Activated CD4-positive, CD25-positive, alpha-beta regulatory T cell (primary cell): ENCODE results near the gene RIPOR3.
"Not testable (repeated sequence)": the region's sequence is repeated elsewhere in the genome, so short reads cannot be mapped to it uniquely, and the experiment has no call there.

ENCODE experiments used
- DNase-seq, 4 experiments: peaks; one replicate each; lab custom pipeline; 2025; lab: John Stamatoyannopoulos, UW

Gene RIPOR3

DNA sequence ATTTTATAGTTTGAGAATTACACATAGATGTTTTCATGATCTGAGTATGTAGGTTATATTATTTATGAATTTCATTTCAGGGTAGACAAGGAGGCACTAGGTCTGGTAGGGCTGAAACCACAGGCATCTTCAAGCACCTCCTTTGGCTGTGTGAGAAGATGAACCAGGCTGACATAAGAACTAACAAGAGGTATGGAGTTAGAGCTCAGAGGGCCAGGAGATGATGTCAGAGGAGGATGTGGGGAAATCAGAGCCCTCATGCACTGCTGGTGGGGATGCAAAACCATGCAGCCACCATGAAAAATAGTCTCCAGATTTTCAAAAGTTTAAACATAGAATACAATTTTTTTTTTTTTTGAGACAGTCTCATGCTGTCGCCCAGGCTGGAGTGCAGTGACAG lies 13.6 kb upstream of the RIPOR3 start:
- no peak for DNase-seq

DNA sequence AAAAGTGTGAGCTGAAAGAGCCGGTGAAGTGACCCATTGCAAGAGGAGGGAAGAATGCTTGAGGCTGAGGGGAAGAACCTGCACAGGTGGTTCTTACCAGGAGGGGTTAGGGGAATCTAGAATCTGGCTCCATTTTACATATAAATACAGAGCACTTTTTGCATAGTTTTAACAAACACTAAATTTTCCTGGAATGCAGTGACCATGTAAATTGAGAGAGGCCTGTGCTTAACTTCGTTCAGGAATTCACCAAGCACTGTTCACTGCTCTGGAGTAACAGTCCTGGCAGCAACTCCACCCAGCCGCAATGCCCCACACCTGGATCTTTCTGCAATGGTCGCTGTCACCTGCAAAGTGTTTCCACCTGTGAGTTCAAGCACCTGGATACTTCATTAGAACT lies 13.2 kb upstream of the RIPOR3 start:
- no peak for DNase-seq

DNA sequence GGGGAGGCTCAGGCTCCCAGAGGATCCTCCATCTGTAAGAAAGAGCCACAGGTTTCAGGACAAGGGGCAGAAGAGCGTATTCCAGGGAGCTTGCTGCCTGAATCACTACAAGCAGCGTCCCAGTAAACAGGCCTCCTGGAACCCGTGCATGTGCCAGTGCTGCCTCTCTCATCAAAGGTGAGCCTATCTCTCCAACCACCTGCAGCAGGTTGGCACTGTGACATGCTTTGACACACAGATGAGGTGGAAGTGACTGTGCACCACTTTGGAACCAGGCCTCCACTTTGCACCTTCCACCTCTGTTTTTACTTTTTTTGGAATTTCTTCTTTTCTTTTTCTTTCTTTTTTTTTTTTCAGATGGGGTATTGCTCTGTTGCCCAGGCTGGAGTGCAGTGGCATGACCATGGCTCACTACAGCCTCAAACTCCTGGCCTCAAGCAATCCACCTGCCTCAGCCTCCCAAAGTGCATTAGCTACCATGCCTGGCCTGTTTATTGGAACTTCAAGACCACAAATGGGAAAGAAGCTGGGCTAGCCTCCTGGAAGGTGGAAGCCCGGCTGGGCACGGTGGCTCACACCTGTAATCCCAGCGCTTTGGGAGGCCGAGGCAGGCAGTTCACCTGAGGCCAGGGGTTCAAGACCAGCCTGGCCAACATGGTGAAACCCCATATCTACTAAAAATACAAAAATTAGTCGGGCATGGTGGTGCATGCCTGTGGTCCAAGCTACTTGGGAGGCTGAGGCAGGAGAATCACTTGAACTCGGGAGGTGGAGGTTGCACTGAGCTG lies 12.5 kb upstream of the RIPOR3 start:
- DNase-seq, result not testable (repeated sequence)

DNA sequence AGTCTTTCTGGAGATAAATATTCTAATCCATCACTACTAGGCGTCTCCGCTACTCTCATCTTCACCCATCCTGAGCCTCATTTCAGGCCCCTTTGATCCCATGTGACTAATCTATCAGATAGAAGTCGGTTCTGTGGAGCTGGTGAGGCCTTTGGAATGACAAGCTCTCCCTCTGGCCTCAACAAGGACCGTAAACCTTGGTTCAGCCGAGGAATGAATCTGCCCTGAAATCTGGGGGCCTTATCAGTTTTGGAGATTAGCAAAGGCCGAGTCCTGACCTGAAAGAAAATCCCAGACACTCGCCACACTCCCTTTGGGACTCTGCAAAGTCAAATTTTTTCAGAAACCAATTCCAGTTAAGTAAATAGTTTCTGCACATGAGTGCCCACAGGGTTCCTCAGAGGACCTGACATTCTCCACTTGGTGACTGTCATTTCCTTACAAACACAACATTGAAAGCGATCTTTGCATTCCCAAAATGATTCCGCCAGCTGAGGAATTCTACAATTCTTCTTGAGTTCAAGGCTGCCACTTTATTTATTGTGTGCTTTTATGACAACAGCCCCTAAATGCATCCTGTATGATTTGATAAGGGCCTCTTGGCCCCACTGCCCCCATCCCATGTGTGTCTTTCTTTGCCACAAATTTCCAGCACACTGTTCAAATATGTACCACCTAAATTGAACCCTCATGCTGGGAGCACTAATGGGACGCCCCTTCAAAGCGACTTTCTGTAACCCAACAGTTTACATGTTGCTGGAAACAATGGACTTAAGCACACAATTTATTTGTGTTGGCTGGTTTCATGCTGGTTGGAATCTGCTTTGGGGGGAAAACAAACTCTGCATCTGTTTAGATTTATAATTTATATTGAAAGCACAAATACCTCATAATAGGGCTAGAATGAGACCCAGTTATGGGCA lies 10.0 kb upstream of the RIPOR3 start:
- no peak for DNase-seq

DNA sequence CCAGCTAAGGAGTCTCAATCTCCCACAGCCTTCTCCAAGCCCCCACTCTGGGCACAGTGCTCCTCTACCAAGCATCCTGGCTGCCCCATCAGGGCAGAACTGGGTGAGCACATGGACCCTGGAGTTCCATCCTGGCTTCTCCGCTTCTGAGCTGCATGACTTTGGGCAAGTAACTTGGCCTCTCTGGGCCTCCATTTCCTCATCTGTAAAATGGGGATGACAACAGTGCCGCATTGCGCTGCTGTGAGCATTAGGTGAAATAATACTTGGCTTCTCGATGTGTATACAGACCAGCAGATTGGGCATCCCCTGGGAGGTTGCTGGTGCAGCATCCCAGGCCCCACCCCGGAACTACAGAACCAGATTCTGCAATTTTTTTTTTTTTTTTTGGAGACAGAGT lies 8.3 kb upstream of the RIPOR3 start:
- no peak for DNase-seq

DNA sequence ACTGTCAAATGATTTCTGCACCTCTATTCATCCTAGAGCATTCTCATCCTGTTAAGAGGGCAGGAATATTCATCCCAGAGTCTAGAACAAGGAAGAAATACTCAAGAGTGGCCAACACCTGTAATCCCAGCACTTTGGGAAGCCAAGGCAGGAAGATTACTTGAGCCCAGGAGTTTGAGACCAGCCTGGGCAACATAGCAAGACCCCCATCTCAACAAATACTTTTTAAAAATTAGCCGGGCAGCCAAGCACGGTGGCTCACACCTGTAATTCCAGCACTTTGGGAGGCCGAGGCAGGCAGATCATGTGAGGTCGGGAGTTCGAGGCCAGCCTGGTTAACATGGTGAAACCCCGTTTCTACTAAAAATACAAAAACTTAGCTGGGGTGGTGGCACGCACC lies 6.9 kb upstream of the RIPOR3 start:
- DNase-seq, result not testable (repeated sequence)

DNA sequence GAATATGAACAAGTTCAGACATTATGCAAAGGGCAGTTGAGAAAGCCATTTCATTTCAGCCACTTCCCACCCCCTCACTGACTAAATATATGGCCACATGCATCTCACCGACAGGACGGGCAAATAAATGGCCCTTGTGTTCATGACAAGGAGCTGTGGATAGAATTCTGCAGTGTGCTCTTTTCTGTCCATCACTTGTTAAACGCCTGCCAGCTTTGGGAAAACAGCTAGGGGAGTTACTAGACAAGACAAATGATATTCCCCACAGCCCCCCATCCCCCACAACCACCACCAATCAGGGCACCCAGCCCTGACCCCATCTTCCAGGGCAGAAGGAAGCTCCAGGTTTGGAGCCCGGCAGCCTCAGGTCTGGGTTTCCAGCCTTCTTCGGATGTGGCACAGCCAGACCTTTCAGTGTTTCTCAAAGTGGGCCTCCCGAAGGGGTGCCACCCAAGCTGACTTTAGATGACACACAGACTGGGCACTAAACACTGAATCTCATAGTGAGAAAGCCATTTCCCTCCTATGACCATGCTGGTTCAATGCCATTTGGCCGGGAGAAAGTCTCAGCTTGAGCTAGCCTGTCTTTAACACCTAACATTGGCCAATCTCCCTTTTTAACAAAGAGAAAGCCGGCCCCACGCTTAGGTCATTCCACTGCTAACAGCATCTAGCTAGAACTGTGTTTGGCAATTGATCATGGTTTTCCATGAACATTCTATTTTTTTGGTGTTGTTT lies 4.0 kb upstream of the RIPOR3 start:
- DNase-seq, result no peak

DNA sequence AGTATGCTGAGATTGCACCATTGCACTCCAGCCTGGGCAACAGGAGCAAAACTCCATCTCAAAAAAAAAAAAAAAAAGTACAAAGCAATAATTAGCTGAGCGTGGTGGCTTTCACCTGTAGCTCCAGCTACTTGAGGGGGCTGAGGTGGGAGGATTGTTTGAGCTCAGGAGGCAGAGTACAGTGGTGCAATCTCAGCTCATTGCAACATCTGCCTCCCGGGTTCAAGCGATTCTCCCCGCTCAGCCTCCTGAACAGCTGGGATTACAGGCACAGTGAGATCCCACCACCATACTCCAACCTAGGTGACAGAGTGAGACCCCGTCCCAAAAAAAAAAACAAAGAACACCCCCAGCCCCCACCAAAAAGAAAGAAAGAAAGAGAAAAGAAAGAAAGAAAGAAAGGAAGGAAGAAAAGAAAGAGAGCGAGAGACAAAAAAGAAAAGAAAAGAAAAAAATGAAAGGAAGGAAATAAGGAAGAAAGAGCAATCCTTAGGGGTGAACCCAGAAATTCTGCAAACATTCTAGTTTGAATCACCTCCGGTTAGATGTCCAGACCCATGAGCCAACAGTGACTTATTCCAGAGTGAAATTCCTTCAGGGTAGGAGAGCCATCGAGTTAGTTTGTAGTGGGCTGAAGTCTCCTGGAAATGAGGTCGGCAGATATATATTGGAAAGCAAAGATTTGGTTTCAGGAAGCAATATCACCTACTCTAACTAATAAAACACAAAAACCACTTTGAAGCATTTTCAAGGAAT lies 3.2 kb upstream of the RIPOR3 start:
- DNase-seq, result no peak

DNA sequence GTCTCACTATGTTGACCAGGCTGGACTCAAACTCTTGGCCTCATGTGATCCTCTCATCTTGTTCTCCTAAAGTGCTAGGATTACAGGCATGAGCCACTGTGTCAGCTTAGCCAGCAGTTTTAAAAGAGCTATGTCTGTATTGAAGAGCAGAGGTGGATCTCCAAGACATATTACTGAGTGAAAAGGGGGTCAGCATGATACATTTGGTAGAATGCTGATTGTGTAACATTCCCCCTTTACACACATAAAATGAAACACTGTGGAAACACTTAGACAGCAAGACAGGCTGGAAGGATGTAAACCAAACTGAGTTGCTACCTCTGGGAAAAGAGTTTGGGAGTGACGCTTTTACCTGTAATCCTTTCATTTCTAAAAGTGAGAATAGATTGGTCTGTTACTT lies 1.7 kb upstream of the RIPOR3 start:
- DNase-seq, result no peak

DNA sequence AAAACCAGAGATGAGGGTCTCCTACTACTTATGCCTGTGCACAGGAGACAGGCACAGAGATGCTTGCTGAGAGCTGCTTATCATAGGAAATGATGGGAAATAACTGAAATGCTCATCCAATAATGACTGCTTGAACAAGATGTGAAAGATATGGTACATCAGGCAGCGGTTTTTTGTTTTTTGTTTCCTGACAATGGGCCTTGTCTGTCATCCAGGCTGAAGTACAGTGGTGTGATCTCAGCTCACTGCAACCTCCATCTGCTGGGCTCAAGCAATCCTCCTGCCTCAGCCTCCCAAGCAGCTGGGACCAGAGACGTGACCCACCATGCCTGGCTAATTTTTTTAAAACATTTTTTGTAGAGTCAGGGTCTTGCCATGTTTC lies 1.2 kb upstream of the RIPOR3 start:
- DNase-seq, result no peak

DNA sequence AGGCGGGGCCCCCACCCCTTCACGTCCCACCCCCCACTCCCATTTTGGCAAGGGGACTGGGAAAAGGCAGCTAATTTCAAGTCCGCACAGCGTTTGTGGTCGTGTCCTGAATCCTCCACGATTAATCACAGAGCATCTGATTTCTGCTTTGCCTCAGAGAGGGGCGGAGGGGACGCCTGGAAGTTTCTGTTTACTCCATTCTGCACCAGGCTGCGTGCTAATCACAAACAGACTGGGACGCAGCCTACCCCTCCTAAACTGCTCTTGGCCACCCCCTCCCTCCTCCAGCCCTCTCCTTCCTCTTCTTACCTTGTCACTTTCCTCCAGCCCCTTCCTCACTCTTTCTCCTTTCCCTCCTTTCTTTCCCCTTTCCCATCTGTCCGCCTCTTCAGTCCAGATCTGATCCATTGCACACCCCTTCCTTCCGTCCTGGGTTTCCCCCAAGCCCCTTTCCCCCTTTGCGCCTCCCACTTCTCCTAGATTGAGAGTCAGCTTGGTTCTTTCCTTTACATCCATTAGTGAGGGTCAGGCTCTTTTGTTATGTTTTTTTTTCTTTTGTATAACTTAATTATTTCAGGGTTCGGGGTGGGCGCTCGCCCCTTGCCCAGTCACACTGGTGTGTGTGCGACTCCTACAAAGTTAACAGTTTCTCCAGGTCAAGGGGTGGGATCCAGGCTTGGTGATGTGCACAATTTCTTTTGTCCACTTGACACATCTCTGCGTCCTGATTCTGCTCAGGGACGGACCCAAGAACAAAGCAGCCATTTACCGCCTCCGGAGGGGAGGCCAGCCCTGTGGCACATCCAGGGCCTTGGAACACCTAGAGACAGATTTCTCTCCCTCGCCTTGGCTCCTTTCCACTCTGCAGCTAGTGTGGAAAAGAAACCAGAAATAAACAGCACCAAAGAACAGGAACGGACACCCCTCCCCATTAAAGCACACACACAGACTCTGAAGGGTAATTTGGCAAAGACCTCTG lies 520 bp upstream of the RIPOR3 start:
- no peak for DNase-seq

DNA sequence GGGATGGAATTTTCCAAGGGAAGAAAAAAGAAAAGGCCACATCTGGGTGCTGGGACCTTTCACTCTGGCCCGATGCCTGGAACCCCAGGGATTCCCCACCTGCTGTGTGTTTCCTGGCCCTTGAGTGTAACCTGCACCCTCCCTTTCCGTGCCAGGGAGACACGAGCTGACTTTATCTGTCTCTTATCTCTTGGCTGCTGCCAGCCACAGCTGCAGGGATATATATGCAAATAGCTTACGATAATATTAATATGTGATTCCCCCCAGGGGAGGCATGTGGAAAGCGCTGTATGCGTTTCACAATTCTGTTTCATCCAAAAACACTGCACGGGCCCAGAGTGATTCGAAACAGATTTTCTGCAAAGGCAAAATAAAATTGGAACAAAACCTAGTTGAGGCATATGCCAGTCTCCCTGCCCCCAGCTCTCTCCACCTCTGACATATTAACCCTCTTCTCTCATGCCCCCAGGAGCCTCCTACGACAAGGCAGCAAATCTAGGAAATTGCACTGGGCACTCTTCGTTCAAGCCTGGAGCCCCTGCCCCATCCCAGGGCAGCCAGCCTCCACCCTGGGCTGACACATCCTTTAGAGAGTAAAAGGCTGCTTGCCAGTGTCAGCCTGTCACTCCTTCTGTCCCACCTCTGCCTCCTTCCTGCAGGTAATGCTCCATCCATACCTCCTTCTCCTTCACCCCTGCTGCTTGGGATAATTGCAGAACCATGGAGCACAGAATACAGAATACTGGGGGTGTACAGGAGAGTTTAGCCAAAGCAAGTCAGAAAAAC lies 1.3 kb downstream of the RIPOR3 start:
- no peak for DNase-seq

DNA sequence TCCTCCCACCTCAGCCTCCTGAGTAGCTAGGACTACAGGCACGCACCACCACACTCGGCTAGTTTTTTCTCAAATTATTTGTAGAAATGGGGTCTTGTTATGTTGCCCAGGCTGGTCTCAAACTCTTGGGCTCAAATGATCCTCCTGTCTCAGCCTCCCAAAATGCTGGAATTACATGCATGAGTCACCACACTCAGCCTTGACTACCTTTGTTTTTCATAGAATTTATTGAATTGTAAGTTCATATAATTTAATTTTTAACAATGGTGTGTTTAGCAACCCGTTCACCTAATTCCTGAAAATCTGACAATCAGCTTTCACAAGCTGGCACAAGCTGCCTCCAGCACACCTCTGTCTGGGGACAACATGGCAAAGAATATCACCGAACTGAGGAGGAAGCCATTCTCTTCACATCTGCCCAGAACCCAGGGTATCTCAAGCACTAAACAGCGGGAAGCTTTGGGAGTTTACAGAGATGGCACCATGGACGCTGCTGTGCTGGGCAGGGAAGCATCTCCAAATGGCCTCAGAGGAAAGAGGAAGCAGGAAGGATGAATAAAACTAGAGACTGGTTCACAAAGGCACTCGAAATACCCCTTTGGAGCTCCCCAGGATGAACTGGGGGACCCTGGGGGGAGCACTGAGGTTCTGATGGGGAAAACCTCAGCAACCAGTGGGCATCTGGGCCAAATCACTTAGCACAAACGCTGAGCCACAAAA lies 2.9 kb downstream of the RIPOR3 start:
- DNase-seq, result no peak

DNA sequence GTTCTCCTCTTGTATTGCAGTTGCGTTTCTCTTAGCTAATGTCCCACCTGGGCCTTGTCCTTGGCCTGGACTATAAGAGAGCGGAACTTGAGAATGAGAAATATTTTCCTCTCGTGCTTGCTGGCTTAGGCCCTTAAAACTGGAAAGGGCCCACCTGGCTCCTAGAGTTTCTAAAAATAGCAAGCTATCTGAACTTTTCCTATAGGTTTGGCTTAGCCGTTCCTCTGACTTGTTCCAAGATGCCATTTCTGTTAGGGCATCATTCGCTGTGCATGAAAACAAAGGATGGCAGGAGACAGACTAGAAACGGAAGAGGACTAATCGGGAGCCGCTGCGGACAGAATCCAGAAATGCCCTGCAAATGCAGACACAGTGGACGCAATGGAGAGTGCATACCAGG lies 4.5 kb downstream of the RIPOR3 start:
- no peak for DNase-seq

DNA sequence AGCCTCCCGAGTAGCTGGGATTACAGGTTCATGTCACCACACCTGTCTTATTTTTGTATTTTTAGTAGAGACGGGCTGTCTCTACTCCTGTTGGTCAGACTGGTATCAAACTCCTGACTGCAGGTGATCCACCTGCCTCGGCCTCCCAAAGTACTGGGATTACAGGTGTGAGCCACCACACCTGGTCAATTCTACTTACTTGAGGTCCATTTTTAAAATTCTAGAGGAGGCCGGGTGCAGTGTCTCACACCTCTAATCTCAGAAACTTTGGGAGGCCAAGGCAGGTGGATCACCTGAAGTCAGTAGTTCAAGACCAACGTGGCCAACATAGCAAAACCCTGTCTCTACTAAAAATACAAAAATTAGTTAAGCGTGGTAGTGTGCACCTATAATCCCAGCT lies 7.8 kb downstream of the RIPOR3 start:
- DNase-seq, result no peak

DNA sequence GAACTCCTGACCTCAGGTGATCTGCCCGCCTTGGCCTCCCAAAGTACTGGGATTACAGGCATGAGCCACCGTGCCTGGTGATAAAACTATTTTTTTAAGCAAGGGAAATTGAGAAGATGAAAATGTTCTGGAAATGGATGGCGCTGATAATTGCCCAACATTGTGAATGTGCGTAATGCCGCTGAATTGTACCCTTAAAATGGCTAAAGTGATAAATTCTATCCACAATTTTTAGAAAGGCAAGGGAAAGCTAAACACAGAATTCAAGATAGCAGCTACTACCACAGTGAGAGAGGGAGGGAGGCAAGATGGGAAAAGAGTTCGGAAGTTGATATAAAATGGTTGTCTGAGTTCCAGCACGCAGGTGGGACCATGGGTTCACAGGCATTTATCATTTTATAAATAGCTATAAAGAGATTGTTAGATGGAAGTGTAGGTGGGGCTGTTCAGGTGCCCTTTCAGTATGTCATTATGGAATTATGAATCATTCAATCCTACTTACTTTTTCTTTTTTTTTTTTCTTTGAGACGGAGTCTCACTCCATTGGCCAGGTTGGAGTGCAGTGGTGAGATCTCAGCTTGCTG lies 8.3 kb downstream of the RIPOR3 start:
- no peak for DNase-seq

DNA sequence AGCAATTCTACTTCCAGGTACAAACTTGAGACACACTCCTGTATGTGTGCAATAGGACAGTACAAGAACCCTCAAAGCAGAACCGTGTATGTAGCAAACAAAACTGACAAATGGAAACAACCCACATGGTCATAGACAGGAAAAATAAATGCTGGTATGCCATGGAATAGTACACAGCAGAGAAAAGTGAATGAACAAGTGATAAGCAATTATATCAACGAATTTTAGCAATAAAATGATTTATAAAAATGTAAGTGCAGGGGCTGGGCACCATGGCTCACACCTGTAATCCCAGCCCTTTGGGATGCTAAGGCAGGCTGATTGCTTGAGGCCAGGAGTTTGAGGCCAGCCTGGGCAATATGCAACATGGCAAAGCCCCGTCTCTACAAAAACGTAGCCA lies 9.3 kb downstream of the RIPOR3 start:
- no peak for DNase-seq

DNA sequence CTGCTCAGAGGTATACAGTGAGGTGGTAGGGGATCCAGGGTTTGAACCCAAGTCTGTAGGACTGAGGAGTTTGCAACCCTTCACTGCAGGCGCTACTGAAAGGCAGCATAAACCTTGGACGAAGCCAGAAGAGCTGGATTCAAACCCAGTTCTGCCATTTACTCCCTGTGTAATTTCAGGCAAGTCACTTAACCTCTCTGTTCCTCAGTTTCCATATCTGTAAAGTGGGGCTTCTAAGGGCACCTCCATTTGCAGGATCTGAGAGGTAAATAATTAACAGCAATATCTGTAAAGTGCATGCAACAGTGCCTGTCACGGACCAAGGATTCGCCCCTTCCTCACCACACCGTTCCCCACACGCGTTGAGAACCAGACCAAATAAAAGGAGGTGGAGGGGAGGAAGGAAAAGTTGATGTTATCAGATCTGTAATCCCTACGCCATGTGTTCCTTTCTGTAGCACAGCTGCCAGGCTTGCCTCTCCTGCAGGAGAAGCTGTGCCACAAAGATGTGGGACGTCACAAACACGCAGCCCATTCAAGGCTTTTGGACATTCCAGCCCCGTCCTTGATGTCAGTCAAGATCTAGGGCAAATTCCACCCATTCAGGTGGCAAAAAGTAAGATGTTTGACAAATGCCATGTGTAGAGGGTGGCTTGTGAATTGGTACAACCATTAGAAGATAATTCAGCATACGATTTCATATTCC lies 9.8 kb downstream of the RIPOR3 start:
- DNase-seq, result no peak
